Stimulated activated CD4-positive, alpha-beta T cell treated with anti-CD3 and anti-CD28 coated beads, Interleukin-4, amount 100 ng/mL, for 1 hour (primary cell): ENCODE data around the gene VAV1.
"Not testable (repeated sequence)": the region's sequence is repeated elsewhere in the genome, so short reads cannot be mapped to it uniquely, and the experiment has no call there.

Experiments
- DNase-seq: peaks from one replicate; pipeline ENCODE4 v3.0.0-alpha.2; 2020

The VAV1 gene

GRCh38 chr19:6760606-6761005 is 11.9 kb upstream of the VAV1 start:
- DNase-seq = no peak

GRCh38 chr19:6761053-6761676 is 11.3 kb upstream of the VAV1 start:
- DNase-seq = no peak

- not testable (repeated sequence) for DNase-seq
These were observed 10.2 kb upstream of the VAV1 start for GRCh38 chr19:6762253-6762797.

GRCh38 chr19:6765738-6766356 is 6.7 kb upstream of the VAV1 start:
- no peak for DNase-seq

GRCh38 chr19:6766357-6767080 is 6.0 kb upstream of the VAV1 start:
- no peak for DNase-seq

GRCh38 chr19:6767081-6767356 is 5.5 kb upstream of the VAV1 start:
- no peak for DNase-seq

- peak; percentile 93 for DNase-seq
These were observed 4.9 kb upstream of the VAV1 start, which contains the start of gene SH2D3A for GRCh38 chr19:6767357-6768235. TSS of gene SH2D3A (minus strand) at chr19:6767435. CDS start at chr19:6763748, 3,687 bp downstream.

DNA sequence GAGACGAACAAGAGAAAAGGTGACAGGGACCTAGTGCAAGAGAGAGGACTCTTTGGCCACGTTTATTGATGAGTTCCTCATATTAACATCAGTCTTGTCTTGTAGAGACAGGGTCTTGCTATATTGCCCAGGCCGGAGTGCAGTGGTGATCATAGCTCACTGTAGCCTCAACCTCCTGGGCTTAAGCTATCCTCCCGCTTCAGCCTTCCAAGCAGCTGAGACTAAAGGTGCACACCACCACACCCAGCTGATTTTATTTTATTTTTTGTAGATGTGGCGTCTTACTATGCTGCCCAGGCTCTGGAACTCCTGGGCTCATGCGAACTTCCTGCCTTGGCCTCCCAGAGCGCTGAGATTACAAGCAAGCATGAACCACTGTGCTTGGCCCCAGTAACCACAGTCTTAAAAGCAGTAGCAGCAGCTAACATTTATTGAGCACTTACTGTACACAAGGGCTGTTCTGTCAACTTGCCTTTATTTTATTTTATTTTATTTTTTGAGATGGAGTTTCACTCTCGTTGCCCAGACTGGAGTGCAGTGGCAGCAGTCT is 4.2 kb upstream of the VAV1 start:
- DNase-seq = no peak

DNA sequence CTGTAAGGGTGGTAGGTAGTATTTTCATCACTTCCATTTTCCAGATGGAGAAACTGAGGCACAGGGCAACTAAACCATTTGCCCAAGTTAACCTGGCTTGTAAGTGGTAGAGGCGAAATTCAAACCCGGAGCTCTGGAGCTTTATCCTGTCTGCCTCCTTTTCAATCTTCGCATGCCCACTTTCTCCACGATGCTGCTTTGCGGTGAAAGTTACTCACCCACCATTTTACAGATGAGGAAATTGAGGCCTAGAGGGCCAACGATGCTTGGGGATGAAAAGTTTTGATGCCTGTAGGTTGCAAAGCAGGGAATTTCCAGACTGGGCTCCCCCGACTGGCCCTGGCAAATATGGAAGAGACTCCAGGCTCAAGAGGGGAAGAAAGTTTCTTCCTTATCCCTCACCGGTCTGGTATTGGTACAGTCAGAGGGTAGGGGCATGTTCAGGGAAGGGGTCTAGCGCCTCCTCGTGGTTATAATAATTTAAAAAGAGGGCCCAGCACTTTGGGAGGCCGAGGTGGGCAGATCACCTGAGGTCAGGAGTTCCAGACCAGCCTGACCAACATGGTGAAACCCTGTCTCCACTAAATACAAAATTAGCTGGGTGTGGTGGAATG is 3.4 kb upstream of the VAV1 start:
- DNase-seq = no peak

- not testable (repeated sequence) for DNase-seq
These were observed 870 bp upstream of the VAV1 start for GRCh38 chr19:6771648-6772027.

DNA sequence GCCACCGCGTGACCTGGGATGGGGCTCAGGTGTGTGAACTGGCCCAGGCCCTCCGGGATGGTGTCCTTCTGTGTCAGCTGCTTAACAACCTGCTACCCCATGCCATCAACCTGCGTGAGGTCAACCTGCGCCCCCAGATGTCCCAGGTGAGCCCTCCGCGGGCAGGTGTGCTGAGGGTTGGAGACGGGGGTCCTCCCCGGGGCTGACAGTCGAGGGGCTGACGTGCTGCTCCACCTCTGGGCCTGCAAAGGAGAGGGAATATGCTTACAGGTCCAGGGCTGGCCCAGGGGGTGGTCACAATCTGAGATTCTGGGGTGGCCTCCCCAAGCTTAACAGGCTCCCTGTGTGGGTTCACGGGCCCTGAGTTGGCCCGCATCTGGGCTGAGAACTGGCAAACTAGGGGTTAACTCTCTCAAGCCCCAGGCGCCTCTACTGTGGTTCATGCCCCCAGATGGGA is 386 bp downstream of the VAV1 start:
- DNase-seq = no peak

DNA sequence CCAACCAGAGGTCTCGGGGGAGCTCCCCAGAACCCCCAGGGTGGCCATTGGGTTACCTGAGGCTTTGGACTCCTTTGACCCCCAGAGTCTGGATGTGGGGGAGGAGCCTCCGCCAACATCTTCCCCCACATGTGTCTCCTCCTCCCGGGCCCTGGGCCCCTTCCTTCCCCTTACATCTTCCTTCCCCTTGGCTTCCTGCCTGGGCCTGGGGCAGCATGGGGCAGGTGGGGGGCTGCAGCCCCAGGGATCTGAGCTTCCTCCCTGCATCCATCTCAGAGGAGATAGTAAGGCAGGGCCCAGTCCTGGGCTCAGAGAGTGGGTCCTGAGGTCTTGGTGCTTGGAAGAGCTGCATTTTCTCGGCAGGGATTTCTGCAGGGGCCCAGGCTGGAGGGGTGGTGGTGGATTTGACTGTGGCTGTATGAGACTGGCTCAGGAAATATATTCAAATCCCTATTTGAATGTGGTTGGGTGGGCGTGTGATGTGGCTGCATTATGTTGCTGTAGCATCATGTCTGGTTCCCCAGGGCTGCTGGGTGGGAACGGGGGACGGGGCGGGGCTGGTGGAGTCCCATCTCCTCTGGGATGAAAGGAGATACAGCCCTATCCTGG is 919 bp downstream of the VAV1 start:
- peak; percentile 47 for DNase-seq

- no peak for DNase-seq
These were observed 2.6 kb downstream of the VAV1 start for GRCh38 chr19:6774821-6775707.

DNA sequence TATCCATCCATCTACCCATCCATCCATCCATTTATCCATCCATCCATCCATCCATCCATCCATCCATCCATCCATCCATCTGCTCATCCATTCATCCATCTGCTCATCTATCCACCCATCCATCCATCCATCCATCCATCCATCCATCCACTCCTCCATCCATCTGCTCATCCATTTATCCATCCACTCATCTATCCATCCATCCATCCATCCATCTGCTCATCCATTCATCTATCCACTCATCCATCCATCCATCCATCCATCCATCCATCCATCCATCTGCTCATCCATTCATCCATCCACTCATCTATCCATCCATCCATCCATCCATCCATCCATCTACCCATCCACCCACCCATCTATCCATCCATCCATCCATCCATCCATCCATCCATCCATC is 3.5 kb downstream of the VAV1 start:
- DNase-seq = not testable (repeated sequence)

GRCh38 chr19:6776999-6777398 is 4.5 kb downstream of the VAV1 start:
- DNase-seq = no peak

DNA sequence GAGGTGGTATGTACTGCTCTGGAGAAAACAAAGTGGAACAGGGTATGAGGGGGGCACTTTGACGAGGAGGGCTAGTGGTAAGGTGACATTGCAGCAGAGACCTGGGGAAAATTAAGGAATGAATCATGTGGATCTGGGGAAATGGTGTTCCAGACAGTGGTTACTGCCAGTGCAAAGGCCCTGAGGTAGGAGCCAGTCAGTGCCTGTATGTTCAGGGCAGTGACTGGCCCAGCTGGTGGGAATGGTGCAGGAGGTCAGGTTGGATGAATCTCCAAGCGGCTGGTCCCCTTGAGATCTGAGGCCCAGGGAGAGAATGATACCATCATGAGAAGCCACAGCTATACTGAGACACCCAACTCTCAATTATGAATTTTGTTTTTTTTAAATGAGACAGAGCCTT is 4.9 kb downstream of the VAV1 start:
- no peak for DNase-seq

DNA sequence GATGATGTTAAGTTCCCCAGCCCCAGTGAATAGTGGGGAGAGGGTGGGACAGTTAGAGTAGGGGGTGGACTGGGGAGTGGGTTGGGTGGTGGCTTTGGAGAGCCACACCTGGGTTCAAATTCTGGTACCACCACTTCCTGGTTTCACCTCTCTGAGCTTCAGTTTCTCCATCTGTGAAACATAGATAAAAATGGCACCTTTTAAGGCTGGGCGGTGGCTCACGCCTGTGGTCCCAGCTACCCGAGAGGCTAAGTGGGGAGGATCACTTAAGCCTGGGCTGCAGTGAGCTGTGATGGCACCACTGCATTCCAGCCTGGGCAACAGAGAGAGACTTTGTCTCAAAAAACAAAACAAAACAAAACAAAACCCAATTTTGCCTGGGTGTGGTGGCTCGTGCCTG is 5.9 kb downstream of the VAV1 start:
- no peak for DNase-seq

DNA sequence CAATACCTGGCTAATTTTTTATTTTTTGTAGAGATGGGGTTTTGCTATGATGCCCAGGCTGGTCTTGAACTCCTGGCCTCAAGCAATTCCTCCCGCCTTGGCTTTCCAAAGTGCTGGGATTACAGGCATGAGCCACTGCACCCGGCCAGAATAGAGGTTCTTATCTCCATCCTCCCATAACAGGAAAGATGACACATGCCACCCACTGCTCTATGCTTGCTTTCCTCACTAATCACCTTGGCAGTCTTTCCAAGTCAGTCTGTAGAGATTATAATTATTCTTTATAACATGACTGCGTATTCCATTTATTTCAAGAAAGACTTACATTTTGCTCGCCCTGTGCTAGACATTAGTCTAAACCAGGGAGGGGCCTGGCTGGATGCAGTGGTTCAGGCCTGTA is 6.7 kb downstream of the VAV1 start:
- DNase-seq = no peak

DNA sequence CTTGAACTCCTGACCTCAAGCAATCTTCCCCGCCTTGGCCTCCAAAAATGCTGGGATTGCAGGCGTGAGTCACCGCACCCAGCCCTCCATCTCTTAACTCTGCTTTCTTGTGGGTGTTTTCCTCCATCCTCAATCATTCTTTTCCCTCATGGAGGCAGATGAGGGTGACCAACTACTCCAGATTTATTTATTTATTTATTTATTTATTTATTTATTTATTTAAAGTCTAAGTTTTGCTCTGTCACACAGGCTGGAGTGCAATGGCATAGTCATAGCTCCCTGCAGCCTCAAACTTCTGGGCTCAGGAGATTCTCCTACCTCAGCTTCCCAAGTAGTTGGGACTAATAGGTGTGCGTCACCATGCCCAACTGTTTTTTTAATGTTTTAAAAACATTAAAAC is 14.9 kb downstream of the VAV1 start:
- no peak for DNase-seq

- no peak for DNase-seq
These were observed 16.4 kb downstream of the VAV1 start for GRCh38 chr19:6788896-6789295.
